HT1080 (cell line): Measurements from ENCODE around the gene DPM3. TPM values are rescaled to one million over a fixed set of nuclear protein-coding genes. Genes with fewer than 3 reads are reported as not detected.
"Not testable (repeated sequence)": the region's sequence is repeated elsewhere in the genome, so short reads cannot be mapped to it uniquely, and the experiment has no call there.

ENCODE experiments used
- DNase-seq: peaks from one replicate; pipeline ENCODE4 v3.0.0-alpha.2; 2015; ENCODE audit warnings: low read depth
- total RNA-seq: library from RNA; depleted of rRNA; stranded (reverse); fragments of >200 nt; shearing (Covaris generic); gene quantifications from 2 replicates; pipeline ENCODE4 v1.2.3, GENCODE V29; 2014

Gene DPM3
- total RNA-seq, 1 experiment from 2014 or later: 36.0 TPM

GRCh38 chr1:155126556-155127104 is 13.7 kb downstream of the DPM3 start:
- no peak for DNase-seq

DNA sequence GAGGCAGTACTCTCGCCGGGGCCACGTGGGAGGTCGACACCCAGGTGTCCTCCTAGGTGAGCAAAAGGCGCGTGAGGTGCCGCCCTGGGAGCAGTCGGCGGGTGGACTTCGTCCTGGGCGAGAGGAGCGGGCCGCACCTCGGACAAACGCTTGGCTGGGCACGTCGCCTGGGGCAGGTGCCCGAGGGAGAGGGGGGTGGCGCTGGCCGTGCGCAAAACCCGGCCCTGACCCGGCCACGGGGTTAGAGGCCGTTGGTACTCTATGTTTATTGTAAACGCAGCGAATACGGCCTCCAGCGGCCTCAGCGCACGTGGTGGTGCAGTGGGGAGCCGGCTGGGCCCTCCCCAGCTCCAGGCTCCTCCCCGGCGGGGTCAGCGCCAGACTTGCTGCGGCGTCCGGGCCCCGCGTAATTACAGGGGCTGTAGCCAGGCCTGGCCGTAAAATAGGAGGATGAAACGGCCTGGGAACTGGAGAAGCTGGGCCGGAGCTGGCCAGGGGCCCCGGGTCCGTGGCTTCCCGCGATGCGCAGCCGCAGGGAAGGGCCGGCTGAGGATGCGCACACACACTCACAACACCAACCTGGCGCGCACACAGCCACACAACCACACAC is 14.3 kb downstream of the DPM3 start:
- DNase-seq: no peak

GRCh38 chr1:155125511-155125945 is 14.8 kb downstream of the DPM3 start:
- DNase-seq: no peak

GRCh38 chr1:155124503-155125463 is 15.5 kb downstream of the DPM3 start:
- DNase-seq: no peak

- DNase-seq: no peak
Observed at GRCh38 chr1:155123801-155124200, 16.5 kb downstream of the DPM3 start.

GRCh38 chr1:155122308-155122707 is 18.0 kb downstream of the DPM3 start:
- no peak for DNase-seq

GRCh38 chr1:155121249-155121648 is 19.1 kb downstream of the DPM3 start:
- DNase-seq: no peak

DNA sequence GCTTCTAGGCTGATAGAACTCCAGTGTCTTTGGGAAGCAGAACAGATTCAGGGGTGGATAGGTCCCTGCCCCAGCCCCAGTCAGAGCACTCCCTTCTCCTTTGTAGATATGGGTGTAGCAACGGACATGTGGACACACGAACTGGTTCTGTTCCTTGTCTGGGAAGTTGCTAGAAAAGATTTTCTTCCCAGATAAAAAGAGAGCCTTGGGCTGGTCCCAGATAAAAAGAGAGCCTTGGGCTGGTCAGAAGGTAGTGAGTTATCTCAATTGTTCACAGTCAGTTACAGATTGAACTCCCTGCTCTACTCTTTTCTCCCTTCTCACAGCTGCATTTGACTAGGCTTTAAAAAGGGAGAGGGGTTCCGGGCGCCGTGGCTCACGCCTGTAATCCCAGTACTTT is 20.1 kb downstream of the DPM3 start:
- DNase-seq: no peak

DNA sequence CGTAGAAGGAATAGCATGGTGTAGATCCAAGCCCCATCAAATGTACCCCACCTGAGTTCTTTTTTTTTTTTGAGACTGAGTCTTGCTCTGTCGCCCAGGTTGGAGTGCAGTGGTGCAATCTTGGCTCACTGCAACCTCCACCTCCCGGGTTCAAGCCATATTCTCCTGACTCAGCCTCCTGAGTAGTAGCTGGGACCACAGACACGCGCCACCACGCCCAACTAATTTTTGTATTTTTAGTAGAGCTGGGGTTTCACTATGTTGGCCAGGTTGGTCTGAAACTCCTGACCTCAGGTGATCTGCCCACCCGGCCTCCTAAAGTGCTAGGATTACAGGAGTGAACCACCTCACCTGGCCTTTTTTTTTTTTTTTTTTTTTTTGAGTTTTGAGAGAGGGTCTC is 22.2 kb downstream of the DPM3 start:
- not testable (repeated sequence) for DNase-seq

DNA sequence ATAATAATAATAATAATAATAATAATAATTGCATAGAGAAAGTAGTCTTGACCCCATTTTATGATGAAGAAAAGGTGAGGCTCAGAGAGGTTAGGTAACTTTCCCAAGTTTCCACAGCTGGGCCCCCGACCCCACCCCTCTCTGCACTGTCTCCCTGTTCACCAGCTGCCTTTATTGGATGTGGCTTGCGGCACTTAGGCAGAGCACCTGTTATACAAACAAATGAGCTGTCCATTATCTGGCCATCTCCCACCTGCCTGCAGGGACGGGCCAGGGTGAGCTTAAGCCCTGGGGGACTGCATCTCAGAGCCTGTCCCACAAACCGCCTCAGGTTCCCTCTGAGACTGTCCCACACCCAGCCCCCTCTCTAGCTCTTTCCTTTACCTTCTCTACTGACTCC is 22.7 kb downstream of the DPM3 start:
- DNase-seq: no peak

DNA sequence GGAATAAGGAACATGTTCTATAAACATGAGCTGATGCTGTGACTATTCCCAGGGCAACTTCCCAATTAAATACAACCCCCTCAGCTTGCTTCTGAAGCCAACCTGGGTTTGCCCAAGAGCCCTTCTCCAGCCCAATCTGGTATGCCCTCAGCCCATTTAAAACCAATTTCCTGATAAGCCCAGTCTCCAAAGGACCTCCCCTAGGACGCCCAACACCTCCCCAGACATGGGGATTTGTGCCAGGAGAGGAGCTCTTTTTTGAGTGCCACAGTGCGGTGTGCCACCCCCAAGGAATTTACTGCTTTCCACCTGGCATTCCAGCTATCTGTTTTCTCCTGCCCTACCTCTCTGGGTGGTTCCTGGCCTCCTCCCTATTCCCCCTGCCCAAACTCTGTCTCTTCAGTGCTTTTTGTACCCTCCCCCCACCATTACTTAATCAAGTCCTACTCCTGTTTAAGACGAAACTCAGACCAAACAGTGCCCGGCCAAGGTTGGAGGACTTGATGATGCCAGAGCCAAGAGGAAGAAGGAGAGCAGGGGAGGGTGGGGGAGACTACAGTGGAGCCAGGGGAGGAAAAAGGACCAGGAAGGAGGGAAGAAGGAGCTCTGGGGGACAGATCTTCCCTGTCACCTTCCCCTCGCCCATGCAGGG is 24.1 kb downstream of the DPM3 start:
- no peak for DNase-seq

DNA sequence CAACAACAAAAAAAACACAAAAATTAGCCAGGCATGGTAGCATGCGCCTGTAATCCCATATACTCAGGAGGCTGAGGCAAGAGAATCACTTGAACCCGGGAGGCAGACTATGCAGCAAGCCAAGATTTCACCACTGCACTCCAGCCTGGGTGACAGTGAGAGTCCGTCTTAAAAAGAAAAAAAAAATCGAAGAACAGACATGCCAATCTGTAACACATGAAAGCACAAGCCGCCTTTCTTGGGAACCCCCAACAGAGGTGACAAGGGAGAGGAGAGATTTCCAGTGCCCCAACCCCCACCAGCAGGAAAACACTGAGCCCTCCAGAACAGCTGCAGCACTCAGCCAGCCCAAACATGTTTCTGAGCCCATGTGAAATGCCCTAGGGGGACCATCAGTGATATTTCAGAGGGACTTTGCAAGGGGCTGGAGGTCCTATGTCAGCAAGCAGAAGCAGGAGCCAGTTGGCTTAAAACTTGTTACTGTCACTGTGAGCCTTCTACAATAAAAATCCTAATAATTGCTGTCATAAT is 26.8 kb downstream of the DPM3 start:
- no peak for DNase-seq

GRCh38 chr1:155110826-155111225 is 29.5 kb downstream of the DPM3 start:
- no peak for DNase-seq

DNA sequence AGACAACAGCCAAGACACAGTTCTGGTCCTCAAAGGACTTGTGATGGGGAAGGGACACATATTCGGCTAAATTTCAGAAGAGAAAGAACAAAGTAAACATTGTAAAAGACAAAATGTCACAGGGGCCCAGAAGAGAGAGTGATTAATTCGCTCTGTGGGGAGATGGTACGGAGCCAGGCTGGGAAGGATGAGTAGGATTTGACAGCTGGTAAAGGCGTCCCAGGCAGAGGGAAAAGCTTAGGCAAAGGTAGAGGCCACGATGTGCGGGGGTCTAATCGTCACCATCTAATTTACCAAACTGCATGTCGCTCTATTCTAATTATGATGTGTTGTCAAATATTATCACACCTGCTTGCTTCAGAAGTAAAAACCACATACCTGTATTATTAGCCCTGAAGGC is 29.9 kb downstream of the DPM3 start:
- no peak for DNase-seq

DNA sequence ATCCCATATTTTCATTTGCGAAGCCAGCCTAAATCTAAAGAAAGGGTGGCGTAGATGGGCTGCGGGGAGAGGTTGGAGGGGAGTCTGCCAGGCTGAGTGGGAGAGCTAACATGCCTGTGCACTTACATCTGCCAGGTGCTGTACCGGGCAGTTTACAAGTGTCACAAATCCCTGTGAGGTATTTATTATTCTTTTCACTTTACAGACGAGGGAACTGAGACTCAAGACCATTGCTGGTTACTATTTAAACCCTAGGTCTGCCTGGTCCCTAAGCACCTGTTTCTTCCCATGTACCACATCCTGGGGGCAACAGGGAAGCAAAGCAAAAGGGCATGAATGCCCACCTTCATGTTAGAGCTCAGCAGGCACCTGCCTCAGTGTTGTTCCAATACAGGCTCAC is 32.0 kb downstream of the DPM3 start:
- DNase-seq: no peak

DNA sequence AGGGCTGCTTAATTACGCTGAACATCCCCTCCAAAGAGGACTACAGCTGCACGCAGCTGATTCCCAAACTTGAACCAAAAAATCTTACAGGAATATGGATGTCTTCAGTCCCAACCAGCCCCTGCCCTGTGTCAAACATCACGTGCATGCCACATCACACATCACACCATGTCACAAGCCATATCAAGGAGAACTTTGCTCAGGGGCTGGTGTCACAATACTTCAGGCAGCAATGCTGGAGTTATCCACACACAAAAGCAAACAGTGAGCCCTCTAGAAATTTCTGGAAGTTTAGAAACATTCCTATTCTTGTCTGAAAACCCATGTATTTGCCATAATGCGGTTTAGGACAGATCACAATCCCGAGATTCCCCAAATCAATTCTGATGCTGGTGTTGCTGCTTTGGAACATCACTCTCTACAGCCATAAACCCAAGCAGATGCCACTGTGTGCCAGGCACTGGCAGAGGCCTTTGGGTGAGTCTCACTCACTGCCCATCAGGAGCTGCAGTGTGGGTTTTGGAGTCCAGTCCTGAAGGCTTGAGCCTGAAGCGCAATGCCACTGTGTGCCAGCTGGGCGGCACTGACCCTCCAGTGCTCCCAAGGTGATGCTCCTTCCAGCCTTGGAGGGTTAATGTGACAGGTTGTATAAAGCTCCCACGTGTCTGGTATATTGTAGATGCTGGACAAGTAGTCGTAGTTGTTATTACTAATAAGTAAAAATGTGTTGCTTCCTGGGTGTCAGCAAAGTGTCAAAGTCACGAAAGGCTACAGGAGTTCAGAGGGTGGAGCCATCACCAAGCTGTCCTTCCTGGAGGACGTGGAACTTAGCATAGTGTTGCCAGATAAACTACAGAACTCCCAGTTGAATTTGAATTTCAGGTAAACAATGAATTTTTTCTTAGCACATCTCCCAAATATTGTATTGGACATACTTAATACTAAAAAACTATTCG is 32.7 kb downstream of the DPM3 start:
- DNase-seq: no peak

DNA sequence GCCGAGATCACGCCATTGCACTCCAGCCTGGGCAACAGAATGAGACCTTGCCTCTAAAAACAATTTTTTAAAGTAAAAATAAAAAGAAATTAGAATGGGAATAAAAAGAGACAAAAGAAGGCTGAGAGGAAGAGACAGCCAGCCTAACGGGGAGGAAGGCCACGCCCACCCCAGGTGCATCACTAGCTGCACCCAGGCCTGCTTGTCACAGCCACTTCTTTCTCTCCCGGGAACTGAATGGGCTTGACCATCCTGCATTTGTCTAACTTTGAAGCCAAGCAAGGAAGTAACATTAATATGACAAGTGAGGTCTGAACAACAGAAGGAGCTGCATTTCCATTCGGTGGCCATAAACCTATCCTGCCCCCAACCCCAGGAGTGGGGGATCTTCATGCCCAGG is 33.5 kb downstream of the DPM3 start:
- DNase-seq: no peak

DNA sequence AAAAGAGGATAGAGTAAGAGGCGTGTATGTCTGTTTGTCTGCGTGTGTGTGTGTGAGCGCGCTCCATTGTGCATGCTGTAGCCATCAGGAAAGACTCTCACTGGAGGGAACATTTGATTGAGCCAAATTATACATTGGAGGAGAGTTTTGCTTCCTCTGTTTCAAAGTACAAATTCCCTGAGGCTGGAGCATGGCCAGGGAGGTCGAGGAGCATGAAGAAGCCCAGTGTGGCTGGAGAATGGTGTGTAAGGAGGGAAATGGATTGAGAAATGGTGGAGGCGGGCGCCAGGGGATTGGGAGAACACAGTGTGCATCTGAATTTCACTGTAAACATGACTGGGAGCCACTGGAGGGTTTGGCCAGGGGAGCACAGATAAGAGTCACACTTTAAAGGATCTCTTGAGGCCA is 34.7 kb downstream of the DPM3 start:
- DNase-seq: no peak

GRCh38 chr1:155104605-155105534 is 35.5 kb downstream of the DPM3 start:
- DNase-seq: no peak
